HG03103 (cell line): ENCODE measurements around the gene DAPK2.

Experiments used
- ATAC-seq: cut with Tn5 transposase; IDR thresholded peaks from one replicate; pipeline ENCODE4 v1.9.1; 2021; ENCODE audit warnings: low read depth; ENCODE audit not compliant: unreplicated experiment

The DAPK2 gene

DNA sequence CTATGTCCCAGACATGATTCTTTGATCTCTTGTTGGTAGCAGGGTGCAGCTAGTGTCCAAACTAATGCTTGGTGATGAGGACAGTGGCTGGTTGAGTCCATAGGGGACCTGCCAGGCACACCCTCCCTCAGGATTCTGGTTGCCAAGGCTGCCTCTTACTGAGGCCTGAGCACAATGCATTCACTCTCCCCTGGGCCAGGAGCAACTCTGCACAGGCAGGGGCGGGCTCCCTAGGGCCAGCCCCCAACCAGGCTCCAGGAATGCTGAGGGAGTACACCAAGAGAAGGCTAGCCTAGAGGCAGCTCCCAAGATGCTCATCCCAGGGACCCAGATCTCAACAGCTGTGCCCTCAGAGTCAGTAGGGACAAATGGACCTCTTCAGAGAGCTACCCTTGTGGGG lies 166.3 kb downstream of the DAPK2 start:
- ATAC-seq: no peak

DNA sequence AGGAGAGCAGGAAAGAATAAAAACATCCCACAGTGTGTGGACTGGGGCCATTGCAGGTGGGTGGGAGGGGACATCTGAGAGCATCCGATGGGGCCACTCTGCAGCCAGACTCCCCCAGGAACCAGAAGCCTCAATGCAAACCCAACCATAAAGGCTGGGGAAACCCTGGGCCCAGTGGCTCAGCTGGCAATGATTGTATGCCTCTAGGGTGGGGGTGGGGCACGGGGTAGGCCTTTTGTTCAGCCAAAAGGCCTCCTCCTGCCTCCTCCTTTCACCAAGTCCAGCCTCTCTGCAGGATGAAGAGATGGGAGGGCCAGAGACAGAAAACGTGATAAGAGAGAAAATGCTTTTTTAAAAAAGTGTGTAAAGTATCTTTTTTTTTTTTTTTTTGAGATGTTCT lies 167.1 kb downstream of the DAPK2 start:
- ATAC-seq: no peak

DNA sequence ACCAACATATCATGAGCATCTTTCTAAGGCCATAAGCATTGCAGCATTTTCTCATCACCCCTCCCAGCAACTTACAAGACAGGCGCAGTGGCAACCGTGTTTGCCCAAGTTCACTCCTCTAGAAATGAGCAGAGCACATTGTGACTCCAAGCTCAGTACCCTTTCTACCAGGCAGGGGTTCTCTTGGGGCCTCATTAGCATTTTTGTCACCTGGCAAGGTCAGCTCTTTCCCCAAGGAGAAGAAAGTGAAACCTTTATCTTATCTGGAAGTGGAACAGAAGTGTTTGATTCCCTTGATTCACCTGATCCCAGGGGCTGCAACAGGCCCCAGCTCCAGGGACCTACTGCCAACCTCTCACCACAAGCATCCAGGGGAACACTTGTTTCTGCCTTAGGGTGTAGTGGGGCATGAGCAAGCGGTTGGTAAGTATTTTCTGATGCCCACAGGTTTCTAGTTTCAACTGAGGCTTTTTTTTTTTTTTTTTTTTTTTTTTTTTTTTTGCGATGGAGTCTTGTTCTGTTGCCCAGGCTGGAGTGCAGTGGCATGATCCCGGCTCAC lies 168.5 kb downstream of the DAPK2 start:
- no peak for ATAC-seq

- ATAC-seq: no peak
Observed at GRCh38 chr15:63876085-63876662, 170.1 kb downstream of the DAPK2 start.

DNA sequence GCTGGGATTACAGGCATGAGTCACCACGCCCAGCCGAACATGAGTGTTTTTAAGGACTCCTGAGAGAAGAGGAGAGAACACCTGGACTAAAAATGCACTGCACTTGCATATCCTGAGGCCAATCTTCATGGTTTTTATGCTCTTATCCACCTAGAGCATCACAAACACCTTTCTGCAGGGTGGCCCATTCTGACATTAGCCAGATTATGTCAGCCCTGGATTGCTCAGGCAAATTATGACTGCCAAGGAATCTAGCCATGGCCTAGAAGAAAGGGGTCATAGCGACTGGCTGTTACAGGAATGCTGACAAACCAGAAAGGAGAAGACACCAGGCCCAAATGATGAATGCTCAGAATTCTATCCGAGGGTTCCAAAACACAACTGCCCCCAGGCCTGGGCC lies 171.7 kb downstream of the DAPK2 start:
- ATAC-seq: no peak

GRCh38 chr15:63872759-63873510 lies 173.3 kb downstream of the DAPK2 start:
- no peak for ATAC-seq

DNA sequence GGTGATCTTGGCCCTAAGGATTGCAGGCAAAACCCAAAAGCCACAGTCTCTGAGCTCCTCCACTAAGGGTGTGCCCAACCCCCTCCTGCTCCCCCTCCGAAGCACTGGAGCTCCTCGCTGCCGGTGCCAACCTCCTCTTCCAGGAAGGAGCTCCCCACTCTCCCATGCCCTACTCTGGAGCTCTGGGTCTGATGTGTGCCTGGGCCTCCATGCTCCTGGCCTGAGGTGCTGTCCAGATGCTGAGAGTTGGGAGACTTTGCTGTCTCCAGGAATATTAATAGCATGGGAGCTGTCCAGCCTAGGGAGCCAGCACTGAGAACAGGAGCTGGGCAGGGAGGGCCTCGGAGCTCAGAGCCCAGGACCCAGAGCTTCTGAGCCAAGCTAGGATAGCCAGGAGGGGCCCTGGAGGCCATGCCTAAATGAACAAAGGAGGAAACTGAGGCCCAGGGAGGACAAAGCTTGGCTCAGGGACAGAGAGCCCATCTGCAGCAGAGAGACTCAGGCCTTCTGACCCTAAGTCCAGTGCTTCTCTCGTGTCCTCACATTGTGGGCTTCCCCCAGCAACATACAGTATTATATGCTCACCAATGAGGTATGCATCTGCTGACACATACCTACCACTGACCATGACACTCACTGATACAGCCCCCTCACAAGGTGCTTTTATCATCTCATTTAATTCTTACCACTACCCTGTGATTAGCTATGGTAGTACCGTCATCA lies 175.6 kb downstream of the DAPK2 start:
- ATAC-seq: no peak

DNA sequence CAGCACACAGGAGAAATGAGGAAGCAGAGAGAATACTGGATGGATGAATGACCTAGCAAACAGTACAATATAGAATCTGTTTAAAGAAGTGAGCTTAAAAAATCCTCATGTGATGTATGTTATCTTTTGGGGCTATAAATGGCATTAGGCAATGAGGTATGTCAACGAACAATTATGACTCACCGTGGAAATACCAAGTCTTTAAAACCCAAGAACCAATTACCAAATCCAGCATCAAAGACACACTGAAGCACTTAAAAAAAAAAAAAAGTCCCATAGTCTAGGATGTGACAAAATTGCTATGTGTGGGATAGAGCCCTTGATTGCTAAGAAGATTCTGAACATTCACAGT lies 176.3 kb downstream of the DAPK2 start:
- no peak for ATAC-seq

DNA sequence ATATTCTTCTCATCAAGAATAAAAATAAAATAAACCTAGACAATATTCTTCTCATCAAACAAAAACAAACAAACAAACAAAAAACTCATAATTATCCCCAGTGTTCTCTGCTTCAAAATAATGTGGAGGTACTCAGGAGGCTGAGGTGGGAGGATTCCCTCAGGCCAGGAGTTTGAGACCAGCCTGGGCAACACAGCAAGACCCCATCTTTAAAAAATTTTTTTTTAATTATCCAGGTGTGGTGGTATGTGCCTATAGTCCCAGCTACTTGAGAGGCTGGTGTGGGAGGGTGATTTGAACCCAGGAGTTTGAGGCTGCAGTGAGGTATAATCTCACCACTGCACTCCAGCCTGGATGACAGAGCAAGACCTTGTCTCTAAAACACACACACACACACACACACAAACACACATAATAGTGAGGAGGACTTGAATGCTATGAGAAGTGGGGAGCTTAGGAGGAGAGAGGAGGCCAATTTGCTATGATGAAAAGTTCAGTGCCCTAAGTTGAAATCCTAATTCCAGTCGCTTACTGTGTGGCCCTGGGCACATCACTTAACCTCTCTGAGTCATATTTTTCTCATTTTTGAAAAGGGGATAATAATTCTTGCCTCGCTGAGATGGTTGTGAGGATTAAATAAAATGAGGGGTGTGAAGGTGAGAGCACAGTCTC lies 176.8 kb downstream of the DAPK2 start:
- ATAC-seq: no peak

GRCh38 chr15:63864186-63864585 lies 182.1 kb downstream of the DAPK2 start:
- no peak for ATAC-seq

- ATAC-seq: no peak
Observed at GRCh38 chr15:63861946-63862517, 184.3 kb downstream of the DAPK2 start.

GRCh38 chr15:63860555-63860954 lies 185.7 kb downstream of the DAPK2 start:
- no peak for ATAC-seq

GRCh38 chr15:63860155-63860554 lies 186.1 kb downstream of the DAPK2 start:
- ATAC-seq: no peak

DNA sequence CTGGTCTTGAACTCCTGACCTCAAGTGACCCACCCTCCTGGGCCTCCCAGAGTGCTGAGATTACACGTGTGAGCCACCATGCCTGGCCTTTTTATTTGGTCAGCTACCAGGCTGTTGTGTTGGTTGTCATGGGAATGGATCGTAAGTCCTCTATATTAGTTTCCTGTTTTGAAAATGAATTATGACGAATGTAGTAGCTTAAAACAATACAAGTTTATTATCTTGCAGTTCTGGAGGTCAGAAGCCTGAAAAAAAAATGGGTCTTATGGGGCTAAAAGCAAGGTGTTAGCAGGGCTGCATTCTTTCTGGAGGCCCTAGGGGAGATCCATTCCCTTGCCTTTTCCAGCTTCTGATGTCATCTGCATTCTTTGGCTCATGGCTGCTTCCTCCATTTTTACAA lies 187.4 kb downstream of the DAPK2 start:
- ATAC-seq: no peak

DNA sequence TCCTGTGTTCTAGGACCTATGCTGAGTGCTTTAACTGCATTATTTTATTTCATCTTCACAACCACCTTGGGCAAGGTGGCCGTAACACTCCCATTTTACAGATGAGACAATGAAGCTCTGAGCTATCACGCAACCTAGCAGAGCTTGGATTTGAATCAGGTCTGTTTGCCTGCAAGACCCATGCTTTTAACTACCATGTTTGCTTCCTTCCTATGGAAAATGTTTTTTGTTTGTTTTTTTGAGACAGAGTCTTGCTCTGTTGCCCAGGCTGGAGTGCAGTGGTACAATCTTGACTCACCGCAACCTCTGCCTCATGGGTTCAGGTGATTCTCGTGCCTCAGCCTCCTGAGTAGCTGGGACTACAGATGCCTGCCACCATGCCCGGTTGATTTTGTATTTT lies 187.8 kb downstream of the DAPK2 start:
- ATAC-seq: no peak

DNA sequence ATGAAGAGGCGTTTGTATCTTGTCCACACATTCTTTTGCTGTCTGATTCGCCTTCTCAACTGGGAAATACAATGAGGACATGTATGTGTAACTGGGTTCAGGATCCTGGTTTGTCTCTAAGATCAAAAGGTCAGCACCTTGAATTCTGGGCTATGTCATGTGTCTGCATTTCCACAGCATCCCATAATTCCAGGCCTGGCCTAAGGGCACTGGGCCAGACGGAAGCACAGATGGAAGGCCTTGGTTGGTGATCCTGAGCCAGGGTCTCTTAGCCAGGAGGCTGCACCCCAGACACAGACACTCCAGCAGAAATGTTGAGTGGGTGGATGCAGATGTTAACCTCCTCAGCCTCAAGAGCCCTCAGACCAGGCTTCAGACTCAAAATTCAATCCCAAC lies 188.8 kb downstream of the DAPK2 start:
- no peak for ATAC-seq
